Stimulated activated CD8-positive, alpha-beta memory T cell treated with anti-CD3 and anti-CD28 coated beads, Interleukin-15, amount 100 ng/mL, for 4 hours (primary cell): ENCODE results near the gene CHST3.

Experiments used
- DNase-seq, 2 donors: peaks; one replicate each; pipeline ENCODE4 v3.0.0-alpha.2; 2020; ENCODE audit warnings: low read depth in 2 of 2

The CHST3 gene

GRCh38 chr10:72010234-72010973 is 46.2 kb downstream of the CHST3 start:
- no peak for DNase-seq

GRCh38 chr10:72011016-72011415 is 46.8 kb downstream of the CHST3 start:
- DNase-seq: no peak

GRCh38 chr10:72011468-72011867 is 47.3 kb downstream of the CHST3 start:
- DNase-seq: no peak

GRCh38 chr10:72011976-72012512 is 47.8 kb downstream of the CHST3 start:
- no peak for DNase-seq

GRCh38 chr10:72012796-72013195 is 48.6 kb downstream of the CHST3 start:
- no peak for DNase-seq

GRCh38 chr10:72013202-72013945 is 49.2 kb downstream of the CHST3 start:
- DNase-seq: no peak

- DNase-seq: no peak
Observed at GRCh38 chr10:72014197-72014596, 50.0 kb downstream of the CHST3 start.

- no peak for DNase-seq
Observed at GRCh38 chr10:72014785-72015480, 50.7 kb downstream of the CHST3 start.

GRCh38 chr10:72015841-72016240 is 51.6 kb downstream of the CHST3 start:
- no peak for DNase-seq

- DNase-seq: no peak
Observed at GRCh38 chr10:72016608-72017300, 52.6 kb downstream of the CHST3 start.

- DNase-seq: no peak
Observed at GRCh38 chr10:72019085-72019876, 55.1 kb downstream of the CHST3 start.

- DNase-seq: no peak
Observed at GRCh38 chr10:72020914-72021809, 57.0 kb downstream of the CHST3 start.

GRCh38 chr10:72022228-72022627 is 58.0 kb downstream of the CHST3 start:
- DNase-seq: no peak

- DNase-seq: no peak
Observed at GRCh38 chr10:72024596-72024995, 60.4 kb downstream of the CHST3 start.

GRCh38 chr10:72025400-72025799 is 61.2 kb downstream of the CHST3 start:
- DNase-seq: no peak

GRCh38 chr10:72025832-72026231 is 61.6 kb downstream of the CHST3 start:
- DNase-seq: no peak

- DNase-seq: no peak
Observed at GRCh38 chr10:72026278-72027111, 62.3 kb downstream of the CHST3 start.

GRCh38 chr10:72027498-72027897 is 63.3 kb downstream of the CHST3 start:
- no peak for DNase-seq

GRCh38 chr10:72029414-72029813 is 65.2 kb downstream of the CHST3 start:
- no peak for DNase-seq
